Osteocyte (in vitro differentiated cells): Measurements from ENCODE around the gene LPIN3. TPM values are rescaled to one million over a fixed set of nuclear protein-coding genes. Genes with fewer than 3 reads are reported as not detected.

Experiments
- DNase-seq: peaks from one replicate; pipeline ENCODE4 v3.0.0; 2021; ENCODE audit warnings: mixed read lengths; ENCODE audit not compliant: unreplicated experiment; ENCODE audit errors: extremely low spot score
- H3K27ac Mint-ChIP-seq: one replicate; pipeline ENCODE4 v1.8.0; 2021; ENCODE audit warnings: mild to moderate bottlenecking, mixed read lengths; ENCODE audit not compliant: unreplicated experiment
- H3K27me3 Mint-ChIP-seq: one replicate; pipeline ENCODE4 v1.8.0; 2021; ENCODE audit warnings: mixed read lengths; ENCODE audit not compliant: unreplicated experiment
- H3K36me3 Mint-ChIP-seq: one replicate; pipeline ENCODE4 v1.8.0; 2021; ENCODE audit warnings: mixed read lengths; ENCODE audit not compliant: unreplicated experiment
- H3K4me1 Mint-ChIP-seq: one replicate; pipeline ENCODE4 v1.8.0; 2021; ENCODE audit warnings: mixed read lengths; ENCODE audit not compliant: unreplicated experiment
- H3K4me3 Mint-ChIP-seq: one replicate; pipeline ENCODE4 v1.8.0; 2021; ENCODE audit warnings: mild to moderate bottlenecking, moderate library complexity, mixed read lengths; ENCODE audit not compliant: unreplicated experiment
- H3K9me3 Mint-ChIP-seq: one replicate; pipeline ENCODE4 v1.8.0; 2021; ENCODE audit warnings: mixed read lengths; ENCODE audit not compliant: unreplicated experiment
- total RNA-seq: library from RNA; stranded (reverse); gene quantifications from 2 replicates; pipeline ENCODE4 v1.2.1, GENCODE V29; 2021
- TF ChIP-seq, protein P1 (sequence below): fragments of 200-600 bp; sonication (generic); IDR thresholded peaks from 2 replicates; pipeline ENCODE4 v1.5.0; 2021; ENCODE audit warnings: antibody characterized with exemption, mild to moderate bottlenecking, moderate library complexity

The LPIN3 gene
- total RNA-seq, 1 donor from 2014 or later: 2.9 TPM

DNA sequence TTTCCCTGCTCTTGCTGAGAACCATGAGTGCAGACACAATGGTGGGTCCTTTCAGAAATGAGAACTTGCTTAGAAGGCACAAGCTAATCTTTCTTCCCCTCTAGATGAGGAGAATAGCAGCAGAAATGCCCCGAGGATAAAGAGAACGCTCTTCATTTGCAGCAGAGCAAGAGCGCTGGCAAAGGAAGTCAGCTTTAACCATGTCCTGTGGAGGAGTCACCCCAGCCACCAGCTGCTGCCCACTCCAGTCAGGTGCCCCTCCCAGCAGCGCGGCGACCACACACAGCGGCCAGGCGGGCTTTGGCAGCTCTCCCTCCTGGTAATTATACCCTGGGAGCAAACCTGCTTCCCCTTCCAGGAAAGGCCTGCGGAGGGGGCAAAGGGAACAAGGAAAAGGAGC lies 68.4 kb downstream of the LPIN3 start:
- TF ChIP-seq, protein P1, sequence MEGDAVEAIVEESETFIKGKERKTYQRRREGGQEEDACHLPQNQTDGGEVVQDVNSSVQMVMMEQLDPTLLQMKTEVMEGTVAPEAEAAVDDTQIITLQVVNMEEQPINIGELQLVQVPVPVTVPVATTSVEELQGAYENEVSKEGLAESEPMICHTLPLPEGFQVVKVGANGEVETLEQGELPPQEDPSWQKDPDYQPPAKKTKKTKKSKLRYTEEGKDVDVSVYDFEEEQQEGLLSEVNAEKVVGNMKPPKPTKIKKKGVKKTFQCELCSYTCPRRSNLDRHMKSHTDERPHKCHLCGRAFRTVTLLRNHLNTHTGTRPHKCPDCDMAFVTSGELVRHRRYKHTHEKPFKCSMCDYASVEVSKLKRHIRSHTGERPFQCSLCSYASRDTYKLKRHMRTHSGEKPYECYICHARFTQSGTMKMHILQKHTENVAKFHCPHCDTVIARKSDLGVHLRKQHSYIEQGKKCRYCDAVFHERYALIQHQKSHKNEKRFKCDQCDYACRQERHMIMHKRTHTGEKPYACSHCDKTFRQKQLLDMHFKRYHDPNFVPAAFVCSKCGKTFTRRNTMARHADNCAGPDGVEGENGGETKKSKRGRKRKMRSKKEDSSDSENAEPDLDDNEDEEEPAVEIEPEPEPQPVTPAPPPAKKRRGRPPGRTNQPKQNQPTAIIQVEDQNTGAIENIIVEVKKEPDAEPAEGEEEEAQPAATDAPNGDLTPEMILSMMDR: no peak
- no peaks in the 10 kb centered on the region for H3K9me3 Mint-ChIP-seq
- H3K4me3 Mint-ChIP-seq: no peak overlapping the region
- no peak overlapping the region for H3K27ac Mint-ChIP-seq
- DNase-seq: no peak
- no peaks in the 10 kb centered on the region for H3K27me3 Mint-ChIP-seq
- H3K36me3 Mint-ChIP-seq: peaks cover 61% of the 10 kb centered on the region
- H3K4me1 Mint-ChIP-seq: peaks cover 16% of the 10 kb centered on the region

Other genes starting within 250 kb of the LPIN3 start
- 173 and 179 TPM in 2 replicates for gene PLCG1, start 203.3 kb upstream of the LPIN3 start, total RNA-seq
- 43.1 and 44.5 TPM in 2 replicates for gene ZHX3, start 23.1 kb upstream of the LPIN3 start, total RNA-seq
- 1.5 and 2.1 TPM in 2 replicates for gene EMILIN3, start 26.0 kb downstream of the LPIN3 start, total RNA-seq